ENCODE measurements around the gene NRP1.

Gene NRP1

DNA sequence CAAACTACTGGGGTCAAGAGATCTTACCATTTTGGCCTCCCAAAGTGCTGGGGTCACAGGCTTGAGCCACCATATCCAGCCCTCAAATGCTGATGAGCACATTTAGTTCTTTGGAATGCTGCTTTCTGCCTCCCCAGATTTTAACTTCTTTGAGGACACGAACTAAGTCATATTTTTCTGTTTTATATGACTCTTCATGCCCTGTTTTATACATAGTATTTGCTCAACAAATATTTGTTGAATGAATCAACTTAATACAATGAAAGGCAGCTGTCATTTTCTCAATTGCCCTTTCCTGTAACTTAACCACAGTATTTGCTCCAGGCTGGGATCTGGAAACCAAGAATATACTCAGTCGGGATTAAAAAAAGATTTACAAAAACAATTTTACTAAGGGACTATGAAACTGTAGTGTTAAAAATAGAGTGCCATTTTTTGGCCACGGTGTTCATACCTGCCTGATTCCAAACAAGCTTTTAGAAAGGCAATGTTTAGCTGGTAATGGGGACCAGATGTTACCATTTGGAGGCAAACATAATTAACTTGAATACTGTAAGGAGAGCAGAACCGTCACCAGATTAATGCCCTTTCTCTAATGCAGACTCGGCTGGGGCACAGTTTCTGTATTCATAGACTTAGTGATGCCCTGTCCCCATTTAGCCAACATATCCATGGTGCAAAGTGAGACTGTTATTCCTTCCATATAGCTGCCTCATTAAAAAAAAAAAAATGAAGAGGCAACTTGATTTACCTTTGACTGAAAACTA is 117.6 kb downstream of the NRP1 start:
- no peak for DNase-seq (ENCODE audit: low read depth in 2 of 3, low spot score in 2 of 3)

- no peak for DNase-seq (ENCODE audit: low read depth in 2 of 3, low spot score in 2 of 3)
Measured at GRCh38 chr10:33215635-33216034, 118.8 kb downstream of the NRP1 start.

- no peak for DNase-seq (ENCODE audit: low read depth in 2 of 3, low spot score in 2 of 3)
Measured at GRCh38 chr10:33215154-33215553, 119.3 kb downstream of the NRP1 start.

- DNase-seq (ENCODE audit: low read depth in 2 of 3, low spot score in 2 of 3), result no peak
Measured at GRCh38 chr10:33214174-33214573, 120.3 kb downstream of the NRP1 start.

GRCh38 chr10:33212061-33212748 is 122.3 kb downstream of the NRP1 start:
- no peak for DNase-seq (ENCODE audit: low read depth in 2 of 3, low spot score in 2 of 3)

DNA sequence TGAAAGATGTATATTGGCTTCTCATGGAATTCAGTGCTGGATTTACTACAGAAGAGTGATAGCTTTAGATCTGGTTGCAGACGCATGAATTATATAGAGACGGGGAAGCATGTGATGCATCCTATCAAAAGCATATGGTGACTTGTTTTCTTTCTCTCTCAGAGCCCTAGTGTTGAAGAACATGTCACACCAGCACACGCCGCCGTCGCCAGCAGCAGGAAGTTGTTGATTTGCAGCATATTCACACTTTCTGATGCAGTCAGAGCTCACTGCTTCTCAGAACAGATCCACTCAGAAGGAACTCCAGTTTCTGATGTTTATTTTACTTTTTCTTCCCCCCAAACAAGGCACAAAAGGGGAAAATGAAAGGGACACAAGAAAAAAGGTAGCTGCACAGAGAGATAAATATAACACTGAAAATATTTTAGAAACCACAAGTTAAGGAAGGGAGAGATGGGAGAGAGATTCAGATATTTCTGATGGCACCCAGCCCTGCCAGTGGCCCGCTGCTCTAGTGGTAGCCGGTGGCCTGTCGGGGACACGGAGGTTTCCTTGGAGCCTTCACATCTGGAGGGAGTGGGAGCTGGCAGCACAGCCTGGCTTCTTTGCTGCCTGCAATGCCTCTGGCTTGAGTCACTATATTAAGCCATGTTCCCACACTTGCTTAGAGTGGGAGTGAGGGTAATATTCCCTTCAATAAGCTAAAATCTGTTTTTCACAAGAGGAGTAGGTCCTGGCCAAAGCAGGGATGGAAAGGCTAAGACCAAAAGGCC is 123.2 kb downstream of the NRP1 start:
- no peak for DNase-seq (ENCODE audit: low read depth in 2 of 3, low spot score in 2 of 3)

DNA sequence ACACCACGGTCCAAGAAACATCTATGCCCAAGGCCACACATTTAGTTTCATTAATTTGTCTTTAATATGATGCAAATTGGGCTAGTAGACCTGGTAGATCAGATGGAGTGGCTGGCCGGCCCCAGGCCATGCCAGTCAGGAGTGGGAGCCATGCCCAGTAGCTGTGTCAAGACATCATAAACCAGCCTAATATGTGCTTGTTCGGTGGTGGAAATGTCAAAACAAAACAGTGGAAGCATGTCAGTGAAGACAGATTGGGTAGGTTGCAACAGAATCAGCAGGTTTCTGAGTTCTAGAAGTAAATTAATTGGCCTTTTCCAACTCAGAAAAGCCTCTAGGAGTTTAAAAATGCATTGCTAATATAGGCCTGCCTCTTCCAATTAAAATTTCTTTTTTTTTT is 124.7 kb downstream of the NRP1 start:
- DNase-seq (ENCODE audit: low read depth in 2 of 3, low spot score in 2 of 3), result no peak

- DNase-seq (ENCODE audit: low read depth in 2 of 3, low spot score in 2 of 3), result no peak
Measured at GRCh38 chr10:33208166-33208565, 126.3 kb downstream of the NRP1 start.

DNA sequence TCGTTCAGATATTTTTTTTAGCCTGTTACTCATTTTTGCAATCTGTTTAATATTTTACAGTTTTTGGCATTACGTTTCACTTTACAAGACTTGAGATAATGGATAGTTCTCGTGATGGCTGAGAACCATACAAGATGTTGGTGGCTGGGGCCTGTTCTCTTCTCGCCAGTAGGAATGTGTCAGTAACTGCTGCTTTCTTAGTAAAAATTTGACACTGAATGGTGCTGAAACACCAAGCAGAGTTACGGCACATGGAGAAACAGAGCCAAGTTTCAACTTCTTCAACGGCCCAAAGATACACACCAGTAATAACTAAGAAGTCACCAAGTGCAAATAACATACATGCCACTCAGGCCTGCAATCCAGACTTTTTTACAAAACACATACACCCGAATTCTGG is 130.4 kb downstream of the NRP1 start:
- no peak for DNase-seq (ENCODE audit: low read depth in 2 of 3, low spot score in 2 of 3)

- DNase-seq (ENCODE audit: low read depth in 2 of 3, low spot score in 2 of 3), result no peak
Measured at GRCh38 chr10:33201971-33202370, 132.5 kb downstream of the NRP1 start.

- DNase-seq (ENCODE audit: low read depth in 2 of 3, low spot score in 2 of 3), result no peak
Measured at GRCh38 chr10:33201056-33201780, 133.2 kb downstream of the NRP1 start.

GRCh38 chr10:33199731-33200232 is 134.7 kb downstream of the NRP1 start:
- DNase-seq (ENCODE audit: low read depth in 2 of 3, low spot score in 2 of 3), result no peak

GRCh38 chr10:33198610-33199009 is 135.9 kb downstream of the NRP1 start:
- DNase-seq (ENCODE audit: low read depth in 2 of 3, low spot score in 2 of 3), result no peak

GRCh38 chr10:33196710-33197491 is 137.6 kb downstream of the NRP1 start:
- no peak for DNase-seq (ENCODE audit: low read depth in 2 of 3, low spot score in 2 of 3)

GRCh38 chr10:33196377-33196706 is 138.1 kb downstream of the NRP1 start:
- no peak for DNase-seq (ENCODE audit: low read depth in 2 of 3, low spot score in 2 of 3)

DNA sequence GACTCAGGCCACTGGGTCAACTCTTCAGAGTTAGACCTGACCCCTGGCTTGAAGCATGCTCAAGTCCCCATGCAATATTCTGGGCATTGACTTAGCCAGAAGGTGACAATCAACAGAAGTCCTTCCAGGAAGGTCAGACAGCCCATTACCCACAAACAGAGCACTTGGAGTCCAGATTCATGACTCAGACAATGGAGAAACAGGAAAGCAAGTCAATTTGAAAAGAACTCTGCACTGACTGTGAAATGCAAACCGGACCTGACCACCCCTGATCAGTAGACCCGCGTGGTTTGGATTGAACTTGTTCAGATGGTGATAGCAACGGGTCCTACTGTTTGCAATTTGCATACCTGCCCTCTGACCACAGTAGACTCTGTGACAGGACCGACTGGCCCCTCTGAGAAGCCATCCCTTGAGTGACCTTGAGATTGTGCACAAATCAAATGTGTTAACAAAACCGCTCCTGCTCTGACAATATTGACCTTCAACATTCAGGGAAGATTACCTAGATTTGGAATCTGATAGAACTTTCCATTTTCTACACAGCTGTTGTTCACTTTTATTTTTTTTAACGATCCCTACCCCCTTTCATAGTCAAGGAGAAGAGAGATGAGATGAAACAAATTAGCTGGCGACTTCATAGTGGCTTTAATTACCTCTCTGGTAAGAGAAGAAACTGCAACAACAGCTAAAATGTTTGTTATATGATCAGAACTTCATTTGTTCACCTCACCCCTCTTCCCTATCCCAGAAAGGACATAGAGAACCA is 138.7 kb downstream of the NRP1 start:
- no peak for DNase-seq (ENCODE audit: low read depth in 2 of 3, low spot score in 2 of 3)

DNA sequence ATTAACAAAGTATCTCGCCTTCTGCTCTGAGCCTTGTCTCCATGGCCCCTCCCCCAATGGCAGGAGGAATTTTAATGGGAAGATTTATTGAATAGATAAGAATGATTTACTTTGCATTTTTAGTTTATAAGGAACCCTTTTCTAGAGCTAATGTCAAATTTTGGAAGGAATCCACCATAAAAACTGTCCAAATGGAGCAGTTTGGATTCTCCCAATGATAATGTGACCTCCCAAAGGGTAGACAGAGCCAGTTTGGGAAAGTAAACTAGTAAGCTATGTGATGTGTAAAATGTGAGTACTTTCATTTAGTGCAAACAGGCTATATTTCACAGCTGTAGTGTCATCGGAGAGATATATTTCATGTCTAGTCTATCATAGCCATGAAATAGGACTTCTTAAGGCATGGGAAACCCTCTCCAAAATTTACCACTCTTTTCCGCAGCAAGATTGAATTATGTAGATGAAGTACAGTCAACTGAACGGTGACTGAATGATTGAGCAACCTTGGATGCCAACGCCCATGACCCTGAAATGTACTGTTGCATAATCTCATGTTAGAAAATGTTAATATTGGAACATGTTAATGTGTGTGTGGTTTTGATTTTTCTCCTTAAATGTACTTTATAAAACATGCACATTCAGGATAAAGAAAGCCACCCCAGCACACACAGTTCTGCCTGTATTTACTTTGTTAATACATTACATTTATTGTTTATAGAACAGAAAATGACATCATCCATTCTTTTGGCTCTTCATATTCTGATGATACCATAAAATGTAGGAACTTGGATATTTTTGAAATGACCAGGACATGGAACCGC is 140.6 kb downstream of the NRP1 start:
- DNase-seq (ENCODE audit: low read depth in 2 of 3, low spot score in 2 of 3), result no peak

- peak; percentile 13 to 46 (median 17) for DNase-seq (ENCODE audit: low read depth in 2 of 3, low spot score in 2 of 3)
Measured at GRCh38 chr10:33193057-33193700, 141.3 kb downstream of the NRP1 start.
